Measurements from ENCODE around the gene SREBF1.

The SREBF1 gene

DNA sequence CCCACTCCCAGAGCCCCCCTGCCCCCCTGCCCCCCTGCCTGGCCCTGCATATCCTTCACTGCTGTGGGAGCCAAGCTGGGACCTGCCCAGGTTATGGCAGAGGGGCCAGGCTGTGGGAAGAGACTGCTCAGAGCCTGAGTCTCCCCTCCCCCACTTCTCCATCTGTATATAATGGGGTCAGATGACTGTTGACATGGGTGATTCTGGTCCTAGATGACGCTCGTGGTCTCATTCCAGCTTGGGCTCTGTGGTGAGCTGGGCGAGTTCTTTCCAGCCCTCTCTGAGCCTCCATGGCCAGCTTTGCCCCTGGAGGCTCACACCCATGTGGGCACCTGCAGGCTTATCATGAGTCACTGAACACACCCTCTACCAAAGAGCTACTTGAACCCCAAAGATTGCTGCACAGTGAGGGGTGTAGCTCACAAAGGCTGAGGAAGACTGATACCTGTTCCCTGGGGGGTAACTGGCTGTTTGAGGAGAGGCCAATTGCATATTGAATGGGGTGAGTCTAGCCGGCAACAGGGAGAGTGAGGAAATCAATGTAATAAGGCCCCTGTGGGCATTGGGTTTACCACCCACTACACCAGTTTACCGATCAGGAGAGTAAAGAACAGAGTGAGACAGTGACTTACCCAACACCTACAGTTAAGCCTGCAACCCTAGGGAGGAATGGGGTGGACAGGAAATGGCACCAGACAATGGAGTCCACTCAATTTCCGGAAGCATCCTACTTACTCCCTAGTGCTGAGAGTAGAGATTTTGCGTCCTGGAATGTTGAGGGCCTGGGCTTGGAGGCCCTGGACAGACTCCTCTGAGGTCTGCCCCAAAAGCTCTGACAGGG lies 4.2 kb upstream of the SREBF1 start:
- DNase-seq (ENCODE audit: low spot score), result peak; percentile 52

DNA sequence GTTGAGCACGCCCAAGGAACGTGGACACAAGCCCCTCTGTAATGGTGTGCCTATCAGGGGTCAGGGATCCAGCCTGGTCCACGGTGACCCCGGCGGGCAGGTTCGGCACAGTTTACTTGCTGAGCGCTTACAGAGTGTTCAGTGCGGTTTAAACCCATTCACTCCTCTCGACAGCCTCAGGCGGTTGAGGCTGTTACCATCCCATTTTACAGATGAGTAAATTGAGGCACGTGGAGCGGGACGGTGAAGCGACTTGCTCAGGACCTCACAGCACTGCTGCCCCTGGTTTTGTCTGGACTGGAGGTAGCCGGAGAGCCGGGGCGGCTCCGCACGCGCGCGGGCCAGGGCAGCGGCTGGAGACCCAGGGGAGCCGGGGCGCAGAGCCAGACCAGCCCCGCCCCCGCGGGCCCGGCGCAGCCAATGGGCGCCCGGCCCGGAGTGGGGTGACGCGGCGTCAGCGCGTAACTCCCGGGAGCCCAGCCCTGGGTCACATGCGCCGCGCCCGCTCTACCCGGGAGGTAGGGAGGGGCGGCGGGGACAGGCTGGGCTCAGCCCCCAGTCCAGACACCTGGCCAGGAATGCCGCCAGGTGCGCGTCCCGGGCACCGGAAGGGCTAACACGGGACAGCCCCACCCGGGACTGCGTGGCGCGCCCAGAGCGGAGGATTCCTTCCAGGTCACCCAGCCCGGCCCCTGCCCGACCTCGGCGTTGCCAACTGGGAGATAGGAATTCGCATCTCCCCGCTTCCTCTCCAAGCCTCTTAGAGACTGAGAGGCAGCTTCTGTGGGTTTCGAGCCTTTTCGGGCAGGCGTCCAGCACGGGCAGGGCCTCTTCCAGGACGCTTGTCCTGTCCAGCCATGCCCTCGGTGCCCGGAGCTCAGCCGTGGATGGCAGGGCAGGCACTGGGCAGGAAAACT lies 3.3 kb upstream of the SREBF1 start:
- DNase-seq (ENCODE audit: low spot score), result peak; percentile 75

DNA sequence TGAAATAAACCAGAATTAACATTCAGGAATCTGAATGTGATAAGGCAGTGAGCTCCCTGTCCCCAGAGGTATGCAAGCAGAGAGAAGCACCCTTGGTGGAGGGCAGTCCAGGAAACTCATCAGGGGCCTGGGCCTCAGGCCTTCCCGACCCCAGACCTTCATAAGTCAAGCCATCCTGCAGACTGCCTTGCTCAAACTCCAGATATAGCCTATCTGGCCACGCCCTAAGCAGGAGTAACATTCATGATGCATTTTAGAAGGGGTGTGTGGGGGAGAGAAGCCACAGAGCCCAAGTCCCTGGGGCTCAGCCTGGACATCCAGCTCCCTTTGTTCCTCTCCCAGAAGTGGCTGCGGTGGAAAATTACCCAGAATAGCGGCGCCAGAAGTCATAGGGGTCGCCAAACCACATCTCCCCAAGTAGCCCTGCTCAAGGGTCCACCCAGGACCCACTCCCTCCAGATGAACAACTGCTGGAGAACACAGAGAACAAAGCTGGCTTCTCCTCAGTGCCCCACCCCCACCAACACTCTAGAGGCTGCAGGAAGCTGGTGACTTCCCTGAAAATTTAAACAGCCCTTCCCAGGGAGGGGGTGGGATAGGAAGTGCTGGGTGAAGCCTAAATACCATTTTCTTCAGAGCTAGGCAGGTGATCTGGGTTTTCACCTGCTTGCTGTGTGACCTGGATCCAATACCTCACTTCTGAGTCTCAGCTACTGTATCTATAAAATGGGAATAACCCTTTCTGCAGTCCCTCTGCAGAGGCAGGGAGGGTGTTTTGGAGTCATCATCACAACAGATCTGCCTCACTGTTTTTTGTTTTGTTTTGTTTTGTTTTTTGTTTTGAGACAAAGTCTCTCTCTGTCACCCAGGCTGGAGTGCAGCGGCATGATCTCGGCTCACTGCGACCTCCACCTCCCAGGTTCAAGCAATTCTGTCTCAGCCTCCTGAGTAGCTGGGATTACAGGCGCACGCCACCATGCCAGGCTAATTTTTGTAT lies 1.5 kb upstream of the SREBF1 start:
- peak; percentile 55 for DNase-seq (ENCODE audit: low spot score)

DNA sequence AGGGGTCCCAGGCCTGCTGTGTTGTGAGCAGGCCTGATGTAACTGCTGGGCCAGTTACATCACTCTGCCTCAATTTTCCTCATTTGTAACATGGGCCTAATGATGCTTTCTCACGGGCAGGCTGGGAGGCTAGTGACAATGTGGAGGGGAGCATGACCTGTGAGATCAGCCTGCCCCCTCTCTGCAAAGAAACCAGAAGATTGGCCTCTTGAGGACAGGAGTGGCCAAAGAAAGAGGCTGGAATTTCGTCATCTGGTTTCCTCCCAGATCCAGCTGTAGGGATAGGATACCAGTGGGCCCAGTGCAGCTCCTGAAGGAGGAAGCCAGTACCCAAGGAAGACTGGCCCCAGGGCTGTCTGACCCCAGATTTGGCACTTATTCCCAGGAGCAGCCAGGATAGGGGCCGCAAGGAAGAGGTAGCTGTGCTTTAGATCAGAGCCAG lies 615 bp upstream of the SREBF1 start:
- DNase-seq (ENCODE audit: low spot score), result no peak

DNA sequence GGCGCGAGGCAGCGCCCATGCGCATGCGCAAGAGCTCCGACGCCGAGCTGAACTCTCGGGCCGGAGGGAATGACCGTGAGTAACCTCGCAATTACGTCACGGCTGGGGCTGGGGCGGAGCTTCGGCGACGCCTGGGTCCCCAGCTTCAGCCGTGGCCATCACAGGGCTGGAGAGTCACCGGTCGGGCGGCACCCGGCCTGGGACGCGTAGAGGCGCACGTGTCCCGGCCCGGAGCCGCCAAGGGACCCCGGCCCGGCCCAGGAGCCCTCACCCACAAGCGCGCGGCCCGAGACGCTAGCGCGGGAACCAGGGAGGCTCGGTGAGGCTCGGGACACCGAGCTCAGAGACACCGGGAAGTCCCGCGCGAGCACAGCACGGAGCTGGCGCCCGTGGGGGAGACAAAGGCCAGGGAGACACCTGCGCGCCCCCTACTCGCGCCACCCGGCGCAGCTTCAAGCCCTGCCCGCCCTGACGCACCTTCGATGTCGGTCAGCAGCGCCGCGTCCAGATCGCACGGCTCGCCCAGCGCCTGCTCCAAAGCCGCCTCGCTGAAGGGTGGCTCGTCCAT lies 452 bp downstream of the SREBF1 start:
- DNase-seq (ENCODE audit: low spot score), result peak; percentile 92

DNA sequence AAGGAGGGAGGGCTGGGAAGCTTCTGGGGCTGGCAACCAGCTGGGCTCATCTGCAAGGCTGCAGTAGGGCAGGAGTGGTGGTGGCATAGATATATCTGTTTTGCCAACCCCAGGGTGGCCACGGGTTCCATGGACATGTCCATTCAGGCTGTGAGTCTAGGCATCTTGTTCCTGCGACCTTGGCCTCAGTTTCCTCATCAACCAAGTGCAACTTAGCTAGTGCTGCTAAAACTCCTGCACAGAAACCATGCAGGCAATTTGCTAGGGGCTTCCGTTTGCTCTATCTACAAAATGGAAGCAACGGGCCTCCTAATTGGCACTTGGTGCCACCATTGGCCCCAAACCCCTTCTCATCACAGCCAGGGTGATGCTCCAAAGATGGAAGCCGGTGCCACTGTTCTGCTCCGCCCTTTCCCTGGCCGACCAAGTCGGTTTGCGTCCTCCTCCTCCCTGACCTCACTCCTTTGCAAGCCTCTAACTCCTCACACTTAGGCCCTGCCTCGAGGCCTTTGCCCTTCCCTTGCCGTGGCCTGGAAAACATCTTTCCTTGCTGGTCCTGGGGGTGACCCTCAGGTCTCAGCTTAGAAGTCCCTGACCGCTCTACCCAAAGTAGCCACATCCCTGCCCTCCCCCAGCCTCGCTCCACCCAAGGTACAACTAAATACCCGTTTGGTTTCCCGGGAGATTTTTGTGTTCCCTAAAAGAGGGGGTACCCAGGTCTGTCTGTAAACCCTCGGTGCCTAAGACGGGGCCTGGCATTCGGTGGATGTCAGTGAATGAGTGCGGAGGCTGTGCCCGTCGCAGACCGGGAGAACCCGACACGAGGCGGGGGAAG lies 1.2 kb downstream of the SREBF1 start:
- no peak for DNase-seq (ENCODE audit: low spot score)

DNA sequence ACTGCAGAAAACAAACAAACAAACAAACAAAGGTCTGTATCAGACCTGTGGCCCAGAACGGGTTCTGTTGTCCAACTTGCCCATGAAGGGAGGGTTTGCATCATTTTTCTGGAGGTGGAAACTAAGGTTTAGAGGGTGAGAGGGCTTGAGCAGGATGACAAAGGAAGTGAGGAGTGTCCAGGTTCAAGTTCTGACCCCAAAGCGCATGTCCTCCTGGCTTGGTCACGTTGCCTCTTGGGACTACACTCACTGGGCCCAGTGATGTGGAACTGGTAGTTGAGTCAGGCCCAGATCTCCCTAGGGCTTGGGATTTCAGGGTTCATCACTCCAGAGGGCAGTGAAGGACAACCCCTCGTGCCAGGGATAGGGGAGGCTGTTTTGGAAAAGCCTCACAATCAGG lies 1.8 kb downstream of the SREBF1 start:
- no peak for DNase-seq (ENCODE audit: low spot score)

DNA sequence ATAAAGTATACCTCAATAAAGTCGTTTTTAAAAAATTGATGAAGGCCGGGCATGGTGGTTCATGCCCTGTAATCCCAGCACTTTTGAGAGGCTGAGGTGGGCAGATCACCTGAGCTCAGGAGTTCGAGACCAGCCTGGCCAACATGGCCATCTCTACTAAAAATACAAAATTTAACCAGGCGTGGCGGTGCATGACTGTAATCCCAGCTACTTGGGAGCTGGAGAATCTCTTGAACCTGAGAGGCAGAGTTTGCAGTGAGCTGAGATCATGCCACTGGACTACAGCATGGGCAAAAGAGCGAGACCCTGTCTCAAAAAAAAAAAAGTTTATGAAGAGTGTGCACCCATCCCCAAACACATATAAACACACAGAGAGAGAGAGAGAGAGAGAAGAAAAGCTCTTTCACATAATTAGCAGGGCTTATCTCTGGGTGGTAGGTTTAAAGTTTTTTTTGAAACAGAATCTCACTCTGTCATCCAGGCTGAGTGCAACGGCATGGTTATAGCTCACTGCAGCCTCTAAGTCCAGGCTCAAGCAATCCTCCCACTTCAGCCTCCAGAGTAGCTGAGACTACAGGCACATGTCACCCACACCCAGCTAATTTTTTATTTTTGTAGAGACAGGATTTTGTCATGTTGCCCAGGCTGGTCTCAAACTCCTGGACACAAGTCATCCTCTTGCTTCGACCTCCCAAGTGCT lies 3.0 kb downstream of the SREBF1 start:
- no peak for DNase-seq (ENCODE audit: low spot score)

DNA sequence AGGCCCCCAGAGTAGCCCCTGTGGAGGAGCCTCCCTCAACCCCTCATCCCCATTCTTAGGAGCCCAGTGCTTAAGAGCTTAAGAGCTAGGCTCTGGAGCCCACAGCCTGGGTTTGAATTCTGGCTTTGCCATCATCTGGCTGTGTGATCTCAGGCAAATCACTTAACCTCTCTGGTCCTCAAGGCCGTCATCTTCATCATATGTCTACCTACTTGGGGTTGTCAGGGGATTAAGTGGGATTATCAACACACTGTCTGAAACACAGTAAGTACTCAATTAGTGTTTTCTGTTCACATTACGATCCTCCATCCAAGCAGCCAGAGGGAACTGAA lies 4.8 kb downstream of the SREBF1 start:
- no peak for DNase-seq (ENCODE audit: low spot score)

DNA sequence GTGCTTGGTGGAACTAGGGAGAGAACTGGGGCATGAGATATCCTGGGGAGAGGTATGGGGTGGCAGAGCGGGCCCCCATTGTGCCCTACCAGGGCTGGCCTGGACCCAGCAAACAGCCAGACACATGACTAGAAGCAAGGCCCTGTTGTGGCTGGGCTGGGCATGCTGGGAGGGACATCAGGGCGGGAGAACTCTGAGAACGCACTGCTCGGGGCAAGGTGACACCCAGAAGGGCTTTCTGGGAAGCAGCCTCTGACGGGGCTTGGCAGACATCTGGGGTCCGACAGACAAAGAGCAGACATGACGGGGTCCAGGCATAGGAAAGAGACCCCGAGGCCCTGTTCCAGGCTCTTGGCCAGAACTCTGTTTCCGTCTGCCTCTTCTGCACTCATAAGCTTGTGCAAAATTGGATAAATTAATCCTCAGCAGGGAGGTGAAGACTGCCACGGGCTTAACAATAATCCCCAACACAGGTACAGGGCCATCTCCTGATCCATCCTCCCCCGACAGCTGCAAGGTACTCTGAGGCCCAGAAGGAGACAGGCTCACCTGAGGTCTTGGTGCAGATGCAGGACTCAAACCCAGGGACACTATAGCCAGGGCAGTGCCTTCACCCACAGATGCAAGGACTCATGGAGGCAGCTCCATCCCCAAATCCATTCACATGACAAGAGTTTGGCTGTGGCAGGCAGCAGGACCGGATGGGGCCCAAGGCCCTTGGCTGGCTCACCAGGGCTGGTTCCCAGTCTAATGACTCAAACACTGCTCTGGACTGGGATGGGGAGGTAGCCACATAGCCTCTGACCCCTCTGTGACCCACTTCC lies 5.4 kb downstream of the SREBF1 start:
- no peak for DNase-seq (ENCODE audit: low spot score)

DNA sequence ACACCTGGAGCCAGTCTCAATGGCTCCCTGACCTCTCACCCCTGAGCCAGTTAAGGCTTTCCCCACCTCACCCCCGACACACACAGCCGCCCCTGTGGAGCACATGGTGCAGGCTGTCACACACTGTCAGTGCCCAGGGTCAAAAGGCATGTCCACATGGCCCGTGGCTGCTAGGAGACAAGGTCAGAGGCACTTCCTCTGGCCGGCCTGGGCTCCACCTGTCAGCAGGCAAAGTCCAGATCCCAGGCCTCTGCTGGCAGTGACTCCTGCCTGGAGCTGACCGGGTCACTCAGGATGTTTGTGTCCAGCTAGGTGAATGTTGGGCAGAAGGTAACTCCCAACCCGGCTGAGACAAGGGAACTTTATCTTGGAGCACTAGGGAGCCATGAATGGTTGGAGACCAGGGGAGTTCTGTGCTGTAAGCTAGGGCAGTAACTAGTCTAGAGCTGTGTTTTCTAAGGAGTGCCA lies 6.0 kb downstream of the SREBF1 start:
- DNase-seq (ENCODE audit: low spot score), result no peak

DNA sequence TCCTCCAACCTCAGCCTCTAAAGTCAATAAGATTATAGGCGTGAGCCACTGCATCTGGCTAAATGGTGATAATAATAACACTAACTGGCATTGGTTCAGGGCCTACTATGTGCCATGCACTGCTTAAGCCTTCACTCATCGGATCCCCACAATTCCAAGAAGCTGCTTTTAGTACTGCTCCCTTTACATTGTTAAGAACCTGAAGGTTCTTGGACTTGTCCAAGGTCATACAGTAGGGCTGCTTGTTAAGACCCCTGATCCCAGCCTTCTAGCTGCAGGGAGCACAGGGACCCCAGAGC lies 6.6 kb downstream of the SREBF1 start:
- DNase-seq (ENCODE audit: low spot score), result no peak

DNA sequence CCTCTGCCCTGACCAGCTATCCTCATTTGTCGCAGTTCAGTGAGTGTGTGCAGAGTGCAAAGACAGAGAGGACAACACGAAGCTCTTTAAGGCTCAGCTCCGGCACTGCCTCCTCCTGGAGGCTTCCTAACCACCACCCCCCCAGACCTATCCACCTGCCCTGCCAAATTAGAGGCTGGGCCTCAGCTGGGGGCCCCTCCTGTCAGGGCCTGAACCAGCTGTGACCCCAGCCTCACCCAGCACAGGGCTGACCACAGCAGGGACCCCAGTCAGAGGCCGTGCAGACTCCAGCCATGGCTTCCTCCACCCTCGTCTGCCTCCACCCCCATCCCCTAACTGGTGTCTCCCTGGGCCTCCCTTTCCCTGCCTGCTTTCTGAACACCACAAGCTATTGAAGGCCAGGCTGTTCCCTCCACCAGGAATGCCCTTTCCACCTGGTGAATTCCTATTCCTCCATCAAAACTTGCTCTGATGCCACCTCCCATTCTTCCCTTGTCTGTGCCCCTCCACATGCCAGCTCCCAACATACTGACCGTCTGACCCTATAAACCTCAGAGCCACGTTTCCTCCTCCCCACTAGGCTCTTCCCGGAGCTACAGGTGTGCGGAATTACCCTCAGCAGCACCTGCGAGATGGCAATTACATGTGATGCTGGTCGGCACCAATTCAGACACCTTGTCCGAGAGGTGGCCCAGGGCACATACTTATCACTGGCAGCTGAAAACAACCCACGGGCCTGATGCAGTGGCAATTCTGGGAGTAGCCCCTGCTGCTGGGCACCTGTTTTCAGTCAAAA lies 8.8 kb downstream of the SREBF1 start:
- DNase-seq (ENCODE audit: low spot score), result no peak

DNA sequence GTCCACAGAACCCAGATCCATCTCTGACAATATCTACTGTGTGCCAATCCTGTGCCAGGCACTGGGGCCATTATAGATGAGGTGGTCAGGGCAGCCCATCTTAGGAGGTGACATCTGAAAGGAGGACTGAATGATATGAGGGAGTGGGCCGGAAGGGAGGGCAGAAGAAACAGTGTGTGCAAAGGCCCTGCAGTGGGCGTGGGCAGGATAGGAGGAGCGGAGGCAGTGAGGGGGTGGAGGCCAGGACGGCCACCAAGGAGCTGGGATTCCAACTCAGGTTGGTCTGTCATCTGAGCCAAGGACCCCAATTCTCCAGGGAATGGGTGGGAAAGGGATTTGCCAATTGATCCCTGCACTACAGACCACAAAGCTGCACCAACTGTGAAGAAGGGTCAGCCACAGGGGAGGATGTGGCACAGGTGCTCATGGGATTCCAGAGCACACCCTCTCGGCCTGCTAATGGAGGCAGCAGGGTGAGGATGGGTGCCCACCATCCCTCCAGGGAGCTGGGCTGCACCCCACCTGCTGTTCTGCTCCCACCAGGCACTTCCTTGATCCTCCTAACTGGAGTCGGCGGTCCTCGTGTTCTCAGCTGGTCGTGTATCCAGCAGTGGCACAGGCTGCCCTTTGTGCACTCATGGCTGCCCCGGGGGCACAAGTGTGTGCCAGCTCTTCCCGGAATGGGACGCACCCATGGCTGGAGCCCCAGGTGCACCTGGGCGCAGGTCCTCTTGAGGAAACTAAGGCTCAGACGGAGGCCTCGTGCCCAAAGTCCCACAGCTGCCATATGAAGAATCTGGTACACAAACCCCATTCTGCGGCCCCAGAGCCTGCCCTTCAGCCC lies 9.6 kb downstream of the SREBF1 start:
- DNase-seq (ENCODE audit: low spot score), result no peak

DNA sequence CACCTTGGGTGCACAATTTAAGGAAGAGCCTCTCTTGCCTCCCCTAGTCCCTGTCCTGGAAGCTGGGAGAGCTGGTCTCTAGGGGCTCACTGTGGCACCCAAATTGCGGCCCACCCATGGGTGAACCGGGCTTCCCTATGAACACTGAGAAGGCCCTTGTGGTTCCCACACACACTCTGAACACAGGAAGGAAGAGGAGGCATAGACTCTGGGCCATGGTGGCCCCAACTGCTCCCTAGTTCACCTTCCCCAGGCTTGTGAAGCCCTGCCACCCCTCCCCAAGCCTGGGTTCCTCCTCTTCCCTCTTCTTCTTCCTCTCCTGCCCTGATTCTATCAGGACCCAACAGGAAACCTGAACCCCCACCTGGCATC lies 10.5 kb downstream of the SREBF1 start:
- no peak for DNase-seq (ENCODE audit: low spot score)

DNA sequence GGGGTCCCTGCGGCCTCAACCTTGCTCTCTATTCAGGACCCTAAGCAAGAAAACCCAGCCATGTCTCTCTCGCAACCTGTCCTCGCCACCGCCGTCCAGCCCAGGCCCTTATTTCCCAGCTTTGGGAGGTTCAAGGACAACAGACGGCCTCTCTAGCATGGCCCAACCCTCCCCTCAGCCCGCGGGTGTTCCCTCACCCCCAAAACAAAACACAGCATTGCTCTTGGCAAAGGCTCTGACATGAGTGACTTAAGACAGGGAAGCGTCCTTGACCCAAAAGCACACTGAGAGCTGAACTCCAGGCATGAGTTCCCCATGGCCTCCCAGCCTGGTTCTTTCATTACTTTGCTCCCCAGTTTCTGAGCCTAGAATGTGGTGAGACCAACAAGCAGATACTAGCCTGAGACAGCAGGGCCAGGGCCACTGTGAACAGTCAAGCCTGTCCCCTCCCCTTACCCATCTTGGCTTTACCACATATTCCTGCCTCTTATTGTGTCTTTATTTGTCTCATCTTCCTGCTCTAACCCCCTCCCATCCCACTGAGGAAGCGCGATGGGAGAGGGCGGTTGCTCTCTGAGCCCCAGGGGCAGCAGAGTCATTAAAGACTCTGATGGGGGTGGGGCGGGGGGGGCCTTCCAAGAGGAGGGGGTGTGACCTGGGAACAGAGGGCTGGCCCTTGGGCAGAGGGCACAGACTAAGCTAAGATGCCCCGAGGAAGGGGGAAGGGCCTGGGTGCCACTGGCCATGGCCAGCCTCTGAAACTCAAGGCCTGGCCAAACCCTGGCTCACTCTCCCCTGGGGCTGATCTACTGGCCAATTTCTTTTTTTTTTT lies 11.8 kb downstream of the SREBF1 start:
- no peak for DNase-seq (ENCODE audit: low spot score)
